Tibial artery (tissue), 4 donors: ENCODE data around the gene IGSF6.

Experiments used
- DNase-seq, 2 donors: peaks; one replicate each; pipeline ENCODE4 v3.0.0-alpha.2; 2019
- H3K27ac ChIP-seq, 2 donors: fragments of 200-600 bp; sonication (generic) in 1 of 2; 1 replicate in 1 of 2; 2 replicates in 1 of 2; pipeline ENCODE4 v1.5.1; 2018 to 2019; ENCODE audit warnings: mild to moderate bottlenecking in 1 of 2
- H3K27me3 ChIP-seq, 2 donors: fragments of 200-600 bp; sonication (generic) in 1 of 2; one replicate each; pipeline versions ENCODE4 v1.5.1 to v1.6.0; 2016 to 2019
- H3K36me3 ChIP-seq, 3 donors: fragments of 200-600 bp; sonication (generic) in 2 of 3; one replicate each; pipeline ENCODE4 v1.5.1; 2016 to 2019; ENCODE audit warnings: mild to moderate bottlenecking in 2 of 3
- H3K4me1 ChIP-seq, 4 donors: fragments of 200-600 bp; sonication (generic) in 2 of 4; 1 replicate in 3 of 4; 2 replicates in 1 of 4; pipeline ENCODE4 v1.5.1; 2016 to 2019
- H3K4me3 ChIP-seq, 2 donors: fragments of 200-600 bp; sonication (generic) in 1 of 2; 1 replicate in 1 of 2; 2 replicates in 1 of 2; pipeline ENCODE4 v1.5.1; 2018 to 2019; ENCODE audit warnings: mild to moderate bottlenecking in 2 of 2
- H3K9me3 ChIP-seq, 3 donors: fragments of 200-600 bp; sonication (generic) in 1 of 3; one replicate each; pipeline ENCODE4 v1.5.1; 2016 to 2019
- CTCF ChIP-seq, 2 experiments: fragments of 200-600 bp in 1 of 2; fragments of 450-650 bp in 1 of 2; IDR thresholded peaks; one replicate each; pipeline ENCODE4 v1.5.1; 2017 to 2019; ENCODE audit warnings: antibody characterized with exemption in 2 of 2, mild to moderate bottlenecking in 1 of 2, moderate library complexity in 1 of 2
- intact Hi-C: fragments of 100-400 bp; cut with DNase I; formaldehyde crosslinking; loops from one replicate; pipeline ENCODE4 v1.15.0; 2023; ENCODE audit warnings: low total_unique reads

Gene IGSF6

GRCh38 chr16:21592191-21592590 is 60.2 kb downstream of the IGSF6 start:
- Histone ChIP-seq H3K4me3 (no peak overlapping the region), H3K4me1 (no peaks in the 10 kb centered on the region), H3K27me3 (no peaks in the 10 kb centered on the region), H3K9me3 (no peaks in the 10 kb centered on the region), H3K27ac (no peak overlapping the region), H3K36me3 (no peaks in the 10 kb centered on the region)
- TF ChIP-seq CTCF (IDR thresholded peaks at IDR 0.05), result no peak
- intact Hi-C loops, result no loop called here
- no peak for DNase-seq

- H3K36me3 ChIP-seq, result no peaks in the 10 kb centered on the region
- no peak overlapping the region for H3K27ac ChIP-seq
- H3K4me3 ChIP-seq, result no peak overlapping the region
- no peaks in the 10 kb centered on the region for H3K9me3 ChIP-seq
- no peak for TF ChIP-seq CTCF (IDR thresholded peaks at IDR 0.05)
- intact Hi-C loops, result no loop called here
- H3K27me3 ChIP-seq, result no peaks in the 10 kb centered on the region
- H3K4me1 ChIP-seq, result no peaks in the 10 kb centered on the region
- DNase-seq, result no peak
Observed at GRCh38 chr16:21590796-21591195, 61.6 kb downstream of the IGSF6 start.

GRCh38 chr16:21590287-21590686 is 62.1 kb downstream of the IGSF6 start:
- H3K27me3 ChIP-seq, result no peaks in the 10 kb centered on the region
- DNase-seq, result no peak
- no peak overlapping the region for H3K4me3 ChIP-seq
- no peak for TF ChIP-seq CTCF (IDR thresholded peaks at IDR 0.05)
- intact Hi-C loops, result no loop called here
- no peak overlapping the region for H3K27ac ChIP-seq
- no peaks in the 10 kb centered on the region for H3K36me3 ChIP-seq
- no peaks in the 10 kb centered on the region for H3K4me1 ChIP-seq
- no peaks in the 10 kb centered on the region for H3K9me3 ChIP-seq

- Histone ChIP-seq H3K27ac (no peak overlapping the region), H3K4me1 (no peaks in the 10 kb centered on the region), H3K4me3 (no peak overlapping the region), H3K27me3 (no peaks in the 10 kb centered on the region), H3K36me3 (no peaks in the 10 kb centered on the region), H3K9me3 (no peaks in the 10 kb centered on the region)
- intact Hi-C loops, result no loop called here
- TF ChIP-seq CTCF (IDR thresholded peaks at IDR 0.05), result no peak
- no peak for DNase-seq
Observed at GRCh38 chr16:21589551-21589950, 62.9 kb downstream of the IGSF6 start.
